H9 (cell line): ENCODE measurements around the gene NPLOC4. TPM values are rescaled to one million over a fixed set of nuclear protein-coding genes. Genes with fewer than 3 reads are reported as not detected.
A peak's percentile ranks its signal among the peaks of the same experiment; 100 is the strongest.

ENCODE experiments used
- DNase-seq: peaks from one replicate; pipeline ENCODE4 v3.0.0-alpha.2; 2017
- H2AFZ ChIP-seq: one replicate; pipeline ENCODE4 v1.6.1; 2013; ENCODE audit warnings: mild to moderate bottlenecking, low read length, control low read depth, moderate library complexity
- H2AK5ac ChIP-seq: 2 replicates; pipeline ENCODE4 v1.6.1; 2013; ENCODE audit warnings: low read length, control low read depth, mixed read lengths; ENCODE audit not compliant: insufficient read length
- H2BK120ac ChIP-seq: one replicate; pipeline ENCODE4 v1.6.1; 2013; ENCODE audit warnings: low read depth, mild to moderate bottlenecking, low read length, control low read depth, inconsistent platforms; ENCODE audit not compliant: poor library complexity, severe bottlenecking
- H2BK12ac ChIP-seq: 2 replicates; pipeline ENCODE4 v1.6.1; 2013; ENCODE audit warnings: low read length, control low read depth, mixed read lengths, low read depth; ENCODE audit not compliant: insufficient read length
- H2BK15ac ChIP-seq: 2 replicates; pipeline ENCODE4 v1.6.1; 2013; ENCODE audit warnings: low read depth, low read length, control low read depth
- H2BK20ac ChIP-seq: one replicate; pipeline ENCODE4 v1.6.1; 2013; ENCODE audit warnings: low read depth, mild to moderate bottlenecking, low read length, control low read depth, inconsistent platforms; ENCODE audit not compliant: poor library complexity, severe bottlenecking
- H2BK5ac ChIP-seq: 2 replicates; pipeline ENCODE4 v1.6.1; 2013; ENCODE audit warnings: low read length, control low read depth, mixed read lengths; ENCODE audit not compliant: insufficient read length
- H3K14ac ChIP-seq: 2 replicates; pipeline ENCODE4 v1.6.1; 2013; ENCODE audit warnings: low read length, control low read depth; ENCODE audit not compliant: insufficient read depth
- H3K18ac ChIP-seq: 2 replicates; pipeline ENCODE4 v1.6.1; 2013; ENCODE audit warnings: low read depth, mild to moderate bottlenecking, mixed read lengths, low read length, control low read depth; ENCODE audit not compliant: insufficient read length
- H3K23ac ChIP-seq: 2 replicates; pipeline ENCODE4 v1.6.1; 2013; ENCODE audit warnings: low read length, control low read depth, mixed read lengths, low read depth; ENCODE audit not compliant: insufficient read length
- H3K23me2 ChIP-seq: 2 replicates; pipeline ENCODE4 v1.6.1; 2013; ENCODE audit warnings: low read depth, mild to moderate bottlenecking, mixed read lengths, low read length, control low read depth; ENCODE audit not compliant: insufficient read length, poor library complexity, severe bottlenecking
- H3K27ac ChIP-seq: 2 replicates; pipeline ENCODE4 v1.5.1; 2013; ENCODE audit warnings: low read length, control low read depth, mixed read lengths, low read depth; ENCODE audit not compliant: insufficient read length
- H3K27me3 ChIP-seq: 2 replicates; pipeline ENCODE4 v1.6.1; 2013; ENCODE audit warnings: low read length, control low read depth, inconsistent platforms; ENCODE audit not compliant: insufficient read depth
- H3K4ac ChIP-seq: 2 replicates; pipeline ENCODE4 v1.6.1; 2013; ENCODE audit warnings: low read depth, mild to moderate bottlenecking, control low read depth, inconsistent platforms, low read length, moderate library complexity
- H3K4me1 ChIP-seq: 2 replicates; pipeline ENCODE4 v1.6.1; 2013; ENCODE audit warnings: low read length, control low read depth, inconsistent platforms; ENCODE audit not compliant: insufficient read depth
- H3K4me2 ChIP-seq: 2 replicates; pipeline ENCODE4 v1.6.1; 2013; ENCODE audit warnings: low read length, control low read depth, mixed read lengths; ENCODE audit not compliant: insufficient read length, insufficient read depth
- H3K56ac ChIP-seq: 2 replicates; pipeline ENCODE4 v1.6.1; 2013; ENCODE audit warnings: low read depth, mild to moderate bottlenecking, mixed read lengths, low read length, control low read depth; ENCODE audit not compliant: insufficient read length
- H3K79me1 ChIP-seq: 2 replicates; pipeline ENCODE4 v1.6.1; 2013; ENCODE audit warnings: low read depth, mild to moderate bottlenecking, moderate library complexity, low read length, control low read depth, inconsistent platforms; ENCODE audit not compliant: insufficient read depth, poor library complexity, severe bottlenecking
- H3K79me2 ChIP-seq: 2 replicates; pipeline ENCODE4 v1.6.1; 2013; ENCODE audit warnings: low read length, control low read depth, inconsistent platforms; ENCODE audit not compliant: insufficient read depth
- H3K9ac ChIP-seq: 2 replicates; pipeline ENCODE4 v1.6.1; 2013; ENCODE audit warnings: low read length, control low read depth, mixed read lengths; ENCODE audit not compliant: insufficient read length; ENCODE audit errors: extremely low read depth
- H3K9me3 ChIP-seq: one replicate; pipeline ENCODE4 v1.6.1; 2013; ENCODE audit warnings: low read depth, low read length, inconsistent platforms; ENCODE audit not compliant: control insufficient read depth
- H3T11ph ChIP-seq: one replicate; pipeline ENCODE4 v1.6.1; 2013; ENCODE audit warnings: mild to moderate bottlenecking, low read length, control low read depth, inconsistent platforms
- H4K20me1 ChIP-seq: one replicate; pipeline ENCODE4 v1.6.1; 2013; ENCODE audit not compliant: control insufficient read depth, insufficient read length, insufficient read depth
- H4K5ac ChIP-seq: 2 replicates; pipeline ENCODE4 v1.6.1; 2013; ENCODE audit warnings: low read depth, mild to moderate bottlenecking, mixed read lengths, low read length, control low read depth; ENCODE audit not compliant: insufficient read length
- H4K8ac ChIP-seq: replicated peaks from 2 replicates; pipeline ENCODE4 v1.6.1; 2013; ENCODE audit warnings: low read length, control low read depth, mixed read lengths, low read depth; ENCODE audit not compliant: insufficient read length
- H4K91ac ChIP-seq: 2 replicates; pipeline ENCODE4 v1.6.1; 2013; ENCODE audit warnings: low read depth, mild to moderate bottlenecking, moderate library complexity, mixed read lengths, low read length, control low read depth; ENCODE audit not compliant: insufficient read length
- H3K27ac Mint-ChIP-seq, 3 experiments: 2 replicates in 2 of 3; 3 replicates in 1 of 3; pipeline ENCODE4 v1.8.0; 2020 to 2021; ENCODE audit warnings: mixed read lengths in 3 of 3, mild to moderate bottlenecking in 1 of 3, moderate library complexity in 1 of 3
- H3K27me3 Mint-ChIP-seq: 2 replicates; pipeline ENCODE4 v1.8.0; 2021; ENCODE audit warnings: low read depth, mild to moderate bottlenecking, moderate library complexity, mixed read lengths
- H3K36me3 Mint-ChIP-seq, 3 experiments: 2 replicates in 2 of 3; 3 replicates in 1 of 3; pipeline ENCODE4 v1.8.0; 2020 to 2021; ENCODE audit warnings: low read depth in 3 of 3, mixed read lengths in 3 of 3; ENCODE audit not compliant: insufficient read depth in 1 of 3
- H3K4me1 Mint-ChIP-seq, 2 experiments: 2 replicates each; pipeline ENCODE4 v1.8.0; 2020; ENCODE audit warnings: mixed read lengths in 2 of 2
- H3K4me3 Mint-ChIP-seq, 2 experiments: 2 replicates in 1 of 2; 3 replicates in 1 of 2; pipeline ENCODE4 v1.8.0; 2020 to 2021; ENCODE audit warnings: mild to moderate bottlenecking in 2 of 2, mixed read lengths in 2 of 2, moderate library complexity in 1 of 2
- H3K9me3 Mint-ChIP-seq, 2 experiments: 2 replicates in 1 of 2; 3 replicates in 1 of 2; pipeline ENCODE4 v1.8.0; 2020; ENCODE audit warnings: mild to moderate bottlenecking in 2 of 2, mixed read lengths in 2 of 2, moderate library complexity in 1 of 2
- WGBS: extraction: QIAGEN DNeasy Blood & Tissue Kit; methylation state at CpG from one replicate; pipeline ENCODE4 v1.1.7; 2013; ENCODE audit warnings: missing lambda C conversion rate, low lambda C conversion rate, mixed read lengths; ENCODE audit not compliant: insufficient read length; ENCODE audit errors: extremely low coverage; 5-methylcytosine and 5-hydroxymethylcytosine counted together
- total RNA-seq: library from RNA; stranded (reverse); gene quantifications from 2 replicates; pipeline ENCODE4 v1.2.1, GENCODE V29; 2021
- TF ChIP-seq, protein P1 (sequence below): fragments of 200-600 bp; sonication (generic); conservative IDR thresholded peaks from 3 replicates; pipeline ENCODE4 v1.8.0; 2021; ENCODE audit warnings: antibody characterized with exemption, mild to moderate bottlenecking

Gene NPLOC4
- total RNA-seq, 1 experiment from 2014 or later: 103 TPM

DNA sequence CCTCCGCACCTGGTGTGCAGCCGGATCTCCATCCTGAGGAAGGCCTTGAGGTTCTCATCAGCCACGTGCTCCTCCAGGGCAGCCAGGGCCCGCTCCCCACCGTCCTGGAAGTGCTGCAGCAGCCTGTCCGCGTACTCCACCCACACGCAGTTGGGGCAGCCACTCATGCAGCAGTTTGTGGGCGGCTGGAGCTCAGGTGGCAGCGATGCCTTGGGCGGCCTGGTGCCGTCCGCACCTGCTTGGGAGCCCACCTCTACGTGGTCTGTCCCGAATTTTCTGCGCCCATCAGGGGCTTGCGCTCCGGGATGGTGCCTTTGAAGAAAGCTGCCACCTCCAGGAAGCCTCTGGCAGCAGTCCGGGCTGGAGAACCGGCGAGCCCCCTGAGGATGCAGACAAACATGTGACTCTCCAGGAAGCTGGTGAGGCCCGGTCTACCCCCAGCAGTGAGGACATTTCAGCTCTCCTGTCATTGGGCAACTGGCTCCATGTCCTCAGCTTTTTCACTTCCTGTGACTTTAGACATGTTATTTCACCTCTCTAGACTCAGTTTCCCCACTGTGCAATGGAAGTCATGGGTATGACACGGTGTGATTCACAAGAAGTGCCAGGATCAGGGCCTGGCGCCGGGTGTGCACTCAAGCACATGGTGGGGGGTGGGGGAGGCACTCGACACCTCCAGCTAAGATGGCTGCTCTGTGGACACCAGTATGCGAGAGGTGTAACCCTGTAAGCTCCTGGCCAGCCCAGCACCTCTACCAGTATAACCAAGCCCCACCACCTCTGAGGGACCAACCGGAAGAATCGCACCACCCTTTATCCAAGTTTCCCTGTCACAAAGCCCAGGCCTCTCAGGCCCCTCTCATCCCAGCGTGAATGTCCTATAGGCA, 28.5 kb upstream of the NPLOC4 start:
- peaks cover 4% of the 10 kb centered on the region; the same call in 1 of the 2 replicates for H3K79me2 ChIP-seq
- Mint-ChIP-seq H3K27me3 (no peaks in the 10 kb centered on the region), H3K27ac (peak overlapping the region; percentile 24 to 98 (median 81); a peak in 6 of 7 replicates), H3K36me3 (peaks cover 26 to 43% (median 42%) of the 10 kb centered on the region in 3 experiments; a peak in 6 of 7 replicates), H3K4me1 (peaks cover 18 to 19% of the 10 kb centered on the region in 2 experiments), H3K4me3 (peak overlapping the region; percentile 97), H3K9me3 (no peaks in the 10 kb centered on the region)
- H3K79me1 ChIP-seq: peaks cover 9% of the 10 kb centered on the region
- no peaks in the 10 kb centered on the region for H3K9me3 ChIP-seq
- H3K9ac ChIP-seq: peak overlapping the region; percentile 54
- H4K8ac ChIP-seq: no peak overlapping the region
- H4K20me1 ChIP-seq: no peaks in the 10 kb centered on the region
- no peak overlapping the region for H3K23ac ChIP-seq
- no peak overlapping the region for H4K5ac ChIP-seq
- H3K14ac ChIP-seq: no peak overlapping the region
- H2BK5ac ChIP-seq: no peak overlapping the region
- H3K4me2 ChIP-seq: peak overlapping the region; percentile 74
- no peak overlapping the region for H2AK5ac ChIP-seq
- H4K91ac ChIP-seq: no peak overlapping the region
- TF ChIP-seq, protein P1, sequence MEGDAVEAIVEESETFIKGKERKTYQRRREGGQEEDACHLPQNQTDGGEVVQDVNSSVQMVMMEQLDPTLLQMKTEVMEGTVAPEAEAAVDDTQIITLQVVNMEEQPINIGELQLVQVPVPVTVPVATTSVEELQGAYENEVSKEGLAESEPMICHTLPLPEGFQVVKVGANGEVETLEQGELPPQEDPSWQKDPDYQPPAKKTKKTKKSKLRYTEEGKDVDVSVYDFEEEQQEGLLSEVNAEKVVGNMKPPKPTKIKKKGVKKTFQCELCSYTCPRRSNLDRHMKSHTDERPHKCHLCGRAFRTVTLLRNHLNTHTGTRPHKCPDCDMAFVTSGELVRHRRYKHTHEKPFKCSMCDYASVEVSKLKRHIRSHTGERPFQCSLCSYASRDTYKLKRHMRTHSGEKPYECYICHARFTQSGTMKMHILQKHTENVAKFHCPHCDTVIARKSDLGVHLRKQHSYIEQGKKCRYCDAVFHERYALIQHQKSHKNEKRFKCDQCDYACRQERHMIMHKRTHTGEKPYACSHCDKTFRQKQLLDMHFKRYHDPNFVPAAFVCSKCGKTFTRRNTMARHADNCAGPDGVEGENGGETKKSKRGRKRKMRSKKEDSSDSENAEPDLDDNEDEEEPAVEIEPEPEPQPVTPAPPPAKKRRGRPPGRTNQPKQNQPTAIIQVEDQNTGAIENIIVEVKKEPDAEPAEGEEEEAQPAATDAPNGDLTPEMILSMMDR: no peak
- no peaks in the 10 kb centered on the region for H3K27me3 ChIP-seq
- no peak overlapping the region for H3K56ac ChIP-seq
- H2BK120ac ChIP-seq: no peak overlapping the region
- WGBS: no CpG with 5 or more reads among the region's 30 CpGs
- no peak overlapping the region for H2BK20ac ChIP-seq
- no peak overlapping the region for H3K27ac ChIP-seq
- H3T11ph ChIP-seq: no peak overlapping the region
- peak; percentile 35 for DNase-seq
- H2BK15ac ChIP-seq: no peak overlapping the region
- no peak overlapping the region for H3K18ac ChIP-seq
- H3K23me2 ChIP-seq: peaks cover 3% of the 10 kb centered on the region
- H2AFZ ChIP-seq: no peak overlapping the region
- H3K4me1 ChIP-seq: peaks cover 2% of the 10 kb centered on the region; the same call in 1 of the 2 replicates
- H2BK12ac ChIP-seq: no peak overlapping the region
- no peak overlapping the region for H3K4ac ChIP-seq
